Activated B cell treated with CpG ODN at 0.5 μM for 24 hours (primary cell): ENCODE data around the gene CDT1. TPM values are rescaled to one million over a fixed set of nuclear protein-coding genes. Genes with fewer than 3 reads are reported as not detected.

Source experiments
- ATAC-seq: fragments of 200-7000 bp; cut with Tn5 transposase; one replicate; pipeline ENCODE4 v1.10.0; 2021; ENCODE audit warnings: low read depth, mild to moderate bottlenecking, moderate library complexity
- CTCF ChIA-PET: fragments of 350-600 bp; sonication (Branson Sonifier 250); formaldehyde crosslinking; loops from one replicate; lab custom pipeline; 2021; ENCODE audit warnings: antibody characterized with exemption; lab: Charles Lee
- POLR2A ChIA-PET: fragments of 350-600 bp; sonication (Branson Sonifier 250); formaldehyde crosslinking; loops from one replicate; lab custom pipeline; 2021; ENCODE audit warnings: antibody characterized with exemption; lab: Charles Lee
- DNase-seq: peaks from one replicate; pipeline ENCODE4 v3.0.0; 2022
- H3K27ac Mint-ChIP-seq: one replicate; pipeline ENCODE4 v1.8.0; 2020; ENCODE audit warnings: mixed read lengths
- H3K27me3 Mint-ChIP-seq: one replicate; pipeline ENCODE4 v1.8.0; 2021; ENCODE audit warnings: mixed read lengths
- H3K36me3 Mint-ChIP-seq: one replicate; pipeline ENCODE4 v1.8.0; 2021; ENCODE audit warnings: low read depth, mixed read lengths
- H3K4me1 Mint-ChIP-seq: one replicate; pipeline ENCODE4 v1.8.0; 2021; ENCODE audit warnings: mixed read lengths
- H3K4me3 Mint-ChIP-seq: one replicate; pipeline ENCODE4 v1.8.0; 2020; ENCODE audit warnings: mild to moderate bottlenecking, mixed read lengths
- H3K9me3 Mint-ChIP-seq: one replicate; pipeline ENCODE4 v1.8.0; 2020; ENCODE audit warnings: mixed read lengths
- intact Hi-C: fragments of 100-400 bp; cut with micrococcal nuclease; formaldehyde crosslinking; loops from one replicate; pipeline ENCODE4 v1.15.1; 2024
- total RNA-seq: library from RNA; stranded (reverse); gene quantifications from 2 replicates; pipeline ENCODE4 v1.2.3, GENCODE V29; 2022
- TF ChIP-seq, protein P1 (sequence below): fragments of 200-600 bp; IDR thresholded peaks from one replicate; pipeline ENCODE4 v1.8.0; 2022; ENCODE audit warnings: antibody characterized with exemption, mild to moderate bottlenecking

CDT1 gene
- total RNA-seq, 1 donor from 2014 or later = 4.3 TPM

DNA sequence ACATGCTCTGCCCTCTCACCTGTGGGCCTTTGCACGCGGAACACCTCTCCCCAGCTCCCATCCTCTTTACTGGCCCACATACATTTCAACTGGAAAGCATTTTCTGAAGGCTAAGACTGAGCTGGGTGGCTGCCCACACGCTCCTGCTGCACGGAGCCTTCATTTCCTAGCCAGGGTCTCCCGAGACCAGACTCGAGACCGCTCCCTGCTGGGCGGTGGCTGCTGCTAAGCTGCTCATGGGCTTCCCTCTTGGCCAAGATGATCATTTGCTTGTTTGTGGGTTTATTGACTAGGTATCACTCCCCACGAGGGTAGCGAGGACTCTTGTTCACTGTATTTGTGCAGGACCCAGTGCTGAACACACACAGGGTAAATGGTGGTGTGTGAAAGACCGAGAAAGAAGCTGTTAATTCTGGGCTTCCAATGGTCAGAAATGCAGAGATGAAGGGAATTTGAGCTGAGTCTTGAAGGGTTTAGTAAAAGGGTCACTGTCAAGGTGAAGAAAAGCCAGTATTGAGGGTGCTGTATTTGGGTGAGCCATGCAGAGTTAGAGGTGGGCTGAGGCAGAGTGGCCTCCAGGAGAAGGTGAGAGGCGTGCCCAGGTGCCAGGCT lies 54.2 kb downstream of the CDT1 start:
- ChIA-PET POLR2A (interaction anchor here (0.6 to 3.2 kb wide), 14 partner anchors 43 to 298 kb away, joined by 3 to 39 read pairs (median 4); partner anchors contain the start of genes ACSF3 and APRT), CTCF (interaction anchor here (0.7 to 2.7 kb wide), 12 partner anchors 16 to 383 kb away, joined by 3 to 22 read pairs (median 6); partner anchors contain the start of genes APRT and ZNF778)
- H3K36me3 Mint-ChIP-seq = peaks cover 40% of the 10 kb centered on the region
- no peaks in the 10 kb centered on the region for H3K27me3 Mint-ChIP-seq
- H3K4me3 Mint-ChIP-seq = peak overlapping the region; percentile 92
- H3K4me1 Mint-ChIP-seq = peaks cover 37% of the 10 kb centered on the region
- intact Hi-C loops = loop anchor here (1.0 to 5.0 kb wide), 13 partner anchors 42 to 843 kb away; partner anchors contain the start of genes CDH15, CDT1, CYBA and SPATA2L
- no peaks in the 10 kb centered on the region for H3K9me3 Mint-ChIP-seq
- ATAC-seq (peak; percentile 60), DNase-seq (peak; percentile 60)
- TF ChIP-seq, protein P1, sequence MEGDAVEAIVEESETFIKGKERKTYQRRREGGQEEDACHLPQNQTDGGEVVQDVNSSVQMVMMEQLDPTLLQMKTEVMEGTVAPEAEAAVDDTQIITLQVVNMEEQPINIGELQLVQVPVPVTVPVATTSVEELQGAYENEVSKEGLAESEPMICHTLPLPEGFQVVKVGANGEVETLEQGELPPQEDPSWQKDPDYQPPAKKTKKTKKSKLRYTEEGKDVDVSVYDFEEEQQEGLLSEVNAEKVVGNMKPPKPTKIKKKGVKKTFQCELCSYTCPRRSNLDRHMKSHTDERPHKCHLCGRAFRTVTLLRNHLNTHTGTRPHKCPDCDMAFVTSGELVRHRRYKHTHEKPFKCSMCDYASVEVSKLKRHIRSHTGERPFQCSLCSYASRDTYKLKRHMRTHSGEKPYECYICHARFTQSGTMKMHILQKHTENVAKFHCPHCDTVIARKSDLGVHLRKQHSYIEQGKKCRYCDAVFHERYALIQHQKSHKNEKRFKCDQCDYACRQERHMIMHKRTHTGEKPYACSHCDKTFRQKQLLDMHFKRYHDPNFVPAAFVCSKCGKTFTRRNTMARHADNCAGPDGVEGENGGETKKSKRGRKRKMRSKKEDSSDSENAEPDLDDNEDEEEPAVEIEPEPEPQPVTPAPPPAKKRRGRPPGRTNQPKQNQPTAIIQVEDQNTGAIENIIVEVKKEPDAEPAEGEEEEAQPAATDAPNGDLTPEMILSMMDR = no peak
- H3K27ac Mint-ChIP-seq = peak overlapping the region; percentile 86

Other genes starting within 250 kb of the CDT1 start
- gene ZC3H18, start 233.4 kb upstream of the CDT1 start, total RNA-seq = 61.7 and 74.2 TPM in 2 replicates
- 0.34 and 0.69 TPM in 2 replicates for gene IL17C, start 165.2 kb upstream of the CDT1 start, total RNA-seq
- gene CYBA, start 152.7 kb upstream of the CDT1 start, total RNA-seq = 432 and 456 TPM in 2 replicates
- gene MVD, start 140.7 kb upstream of the CDT1 start, total RNA-seq = 115 and 140 TPM in 2 replicates
- gene SNAI3, start 117.3 kb upstream of the CDT1 start, total RNA-seq = 1.5 and 2.7 TPM in 2 replicates
- 31.0 and 45.3 TPM in 2 replicates for gene RNF166, start 97.4 kb upstream of the CDT1 start, total RNA-seq
- 28.8 and 36.7 TPM in 2 replicates for gene CTU2, start 97.3 kb upstream of the CDT1 start, total RNA-seq
- gene PIEZO1, start 18.6 kb upstream of the CDT1 start, total RNA-seq = 75.2 and 85.9 TPM in 2 replicates
- 198 and 209 TPM in 2 replicates for gene APRT, start 8.1 kb downstream of the CDT1 start, total RNA-seq
- 39.9 and 48.3 TPM in 2 replicates for gene GALNS, start 53.2 kb downstream of the CDT1 start, total RNA-seq
- 38.7 and 54.8 TPM in 2 replicates for gene TRAPPC2L, start 53.3 kb downstream of the CDT1 start, total RNA-seq
- 0.44 and 0.67 TPM in 2 replicates for gene PABPN1L, start 62.9 kb downstream of the CDT1 start, total RNA-seq
- gene CBFA2T3, start 173.4 kb downstream of the CDT1 start, total RNA-seq = 50.8 and 63.3 TPM in 2 replicates